ENCODE results near the gene LITAF.

The LITAF gene

GRCh38 chr16:11619327-11619851 lies 32.7 kb upstream of the LITAF start:
- ChIA-PET POLR2A (no interaction called here), CTCF (interaction anchor here (0.6 kb wide), 1 partner anchor 9 kb away, joined by 4 read pairs; no protein-coding TSS in a partner anchor)
- 0 out of 2 replicates have a peak, but pooled peaks have one; percentile 10 for TF ChIP-seq ZIC2 (tag by site-specific recombination; IDR thresholded peaks at IDR 0.05)
- TF ChIP-seq ZNF335 (tag by site-specific recombination; conservative IDR thresholded peaks at IDR 0.05), result 0 out of 2 replicates have a peak, but pooled peaks have one; percentile 4
- TF ChIP-seq ZNF701 (tag by site-specific recombination; IDR thresholded peaks at IDR 0.05), result no peak
- Histone ChIP-seq H3K27ac (ENCODE audit: extremely low read depth, low read depth, low read length) (no peak overlapping the region), H3K36me3 (ENCODE audit: control insufficient read depth in 2 of 2, insufficient read depth in 1 of 2, low read length in 2 of 2) (no peaks in the 10 kb centered on the region), H3K4me1 (ENCODE audit: control insufficient read depth, insufficient read depth, low read length) (no peaks in the 10 kb centered on the region), H3K4me3 (ENCODE audit: low read depth, low read length) (no peak overlapping the region), H3K9me3 (ENCODE audit: control insufficient read depth, insufficient read depth, low read depth, low read length) (no peaks in the 10 kb centered on the region)

GRCh38 chr16:11618107-11618717 lies 31.5 kb upstream of the LITAF start:
- Histone ChIP-seq H3K36me3 (ENCODE audit: control insufficient read depth in 2 of 2, insufficient read depth in 1 of 2, low read length in 2 of 2) (no peaks in the 10 kb centered on the region), H3K27ac (ENCODE audit: extremely low read depth, low read depth, low read length) (no peak overlapping the region), H3K4me3 (ENCODE audit: low read depth, low read length) (no peak overlapping the region), H3K9me3 (ENCODE audit: control insufficient read depth, insufficient read depth, low read depth, low read length) (no peaks in the 10 kb centered on the region), H3K4me1 (ENCODE audit: control insufficient read depth, insufficient read depth, low read length) (no peaks in the 10 kb centered on the region)
- no peak for TF ChIP-seq ZNF791 (tag by site-specific recombination; IDR thresholded peaks at IDR 0.05)
- TF ChIP-seq ZBTB17 (tag by site-specific recombination; IDR thresholded peaks at IDR 0.05), result no peak
- 0 out of 2 replicates have a peak, but pooled peaks have one; percentile 30 for TF ChIP-seq EGR2 (tag by site-specific recombination; IDR thresholded peaks at IDR 0.05; ENCODE audit: low read depth)
- CTCF ChIA-PET, result interaction anchor here (0.7 to 1.2 kb wide), 2 partner anchors 208 to 232 kb away, joined by 3 to 4 read pairs; no protein-coding TSS in a partner anchor
- POLR2A ChIA-PET, result interaction anchor here (0.6 kb wide), 1 partner anchor 33 kb away, joined by 3 read pairs; no protein-coding TSS in a partner anchor

GRCh38 chr16:11615748-11616447 lies 29.2 kb upstream of the LITAF start:
- Histone ChIP-seq H3K4me1 (ENCODE audit: control insufficient read depth, insufficient read depth, low read length) (no peaks in the 10 kb centered on the region), H3K4me3 (ENCODE audit: low read depth, low read length) (no peak overlapping the region), H3K27ac (ENCODE audit: extremely low read depth, low read depth, low read length) (no peak overlapping the region), H3K9me3 (ENCODE audit: control insufficient read depth, insufficient read depth, low read depth, low read length) (no peaks in the 10 kb centered on the region), H3K36me3 (ENCODE audit: control insufficient read depth in 2 of 2, insufficient read depth in 1 of 2, low read length in 2 of 2) (no peaks in the 10 kb centered on the region)
- CTCF ChIA-PET, result interaction anchor here (0.7 to 1.3 kb wide), 2 partner anchors 9 to 97 kb away, joined by 3 read pairs; no protein-coding TSS in a partner anchor
- no peak for TF ChIP-seq ZSCAN4 (tag by site-specific recombination; IDR thresholded peaks at IDR 0.05)
- peak; percentile 83 for TF ChIP-seq ZNF398 (tag by site-specific recombination; IDR thresholded peaks at IDR 0.05)
- no peak for TF ChIP-seq ZNF157 (tag by site-specific recombination; IDR thresholded peaks at IDR 0.05)
- TF ChIP-seq PATZ1 (tag by site-specific recombination; IDR thresholded peaks at IDR 0.05), result no peak
- no peak for TF ChIP-seq ZNF529 (tag by site-specific recombination; IDR thresholded peaks at IDR 0.05; ENCODE audit: insufficient replicate concordance)
- TF ChIP-seq PRDM10 (tag by site-specific recombination; IDR thresholded peaks at IDR 0.05), result no peak
- TF ChIP-seq ZNF2 (tag by site-specific recombination; IDR thresholded peaks at IDR 0.05), result no peak
- no peak for TF ChIP-seq ZNF792 (tag by site-specific recombination; IDR thresholded peaks at IDR 0.05)
- TF ChIP-seq YY1 (tag by site-specific recombination; IDR thresholded peaks at IDR 0.05), result no peak
- POLR2A ChIA-PET, result no interaction called here
